Caco-2 (cell line): Measurements from ENCODE around the gene XXYLT1. TPM values are rescaled to one million over a fixed set of nuclear protein-coding genes. Genes with fewer than 3 reads are reported as not detected.

Experiments used
- BruUV-seq: library from RNA; stranded (reverse); fragments of 400-500 nt; replicated peaks from 2 replicates; lab custom pipeline; 2021; lab: Mats Ljungman, UMichigan
- CTCF ChIA-PET: fragments of 300-600 bp; sonication (Branson Sonifier 250); formaldehyde crosslinking; loops from one replicate; lab custom pipeline; 2022; ENCODE audit warnings: antibody characterized with exemption; lab: Charles Lee
- POLR2A ChIA-PET: fragments of 300-600 bp; sonication (Branson Sonifier 250); formaldehyde crosslinking; loops from one replicate; lab custom pipeline; 2022; ENCODE audit warnings: antibody characterized with exemption; lab: Charles Lee
- DNase-seq, 2 experiments: peaks; one replicate each; pipeline versions ENCODE4 v3.0.0 to v3.0.0-alpha.2; 2020 to 2022
- H3K27me3 ChIP-seq: replicated peaks from 2 replicates; pipeline ENCODE4 v1.6.0; 2011; ENCODE audit warnings: low read length; ENCODE audit not compliant: control insufficient read depth, insufficient read depth
- H3K36me3 ChIP-seq: 2 replicates; pipeline ENCODE4 v1.5.1; 2011; ENCODE audit warnings: low read length; ENCODE audit not compliant: control insufficient read depth, insufficient read depth
- H3K4me1 ChIP-seq: fragments of 250-450 bp; sonication (Bioruptor Pico); 2 replicates; pipeline ENCODE4 v1.5.1; 2020; ENCODE audit warnings: mild to moderate bottlenecking
- H3K4me3 ChIP-seq: 2 replicates; pipeline ENCODE4 v1.5.1; 2011; ENCODE audit warnings: low read depth, mild to moderate bottlenecking, control low read depth, low read length
- H3K9me3 ChIP-seq: fragments of 250-450 bp; sonication (Bioruptor Pico); 2 replicates; pipeline ENCODE4 v1.5.1; 2020; ENCODE audit warnings: mild to moderate bottlenecking, moderate library complexity
- H3K27ac Mint-ChIP-seq: one replicate; pipeline ENCODE4 v1.8.0; 2022; ENCODE audit warnings: mixed read lengths; ENCODE audit not compliant: unreplicated experiment
- H3K27me3 Mint-ChIP-seq: one replicate; pipeline ENCODE4 v1.8.0; 2022; ENCODE audit warnings: mixed read lengths; ENCODE audit not compliant: insufficient read depth, unreplicated experiment
- H3K36me3 Mint-ChIP-seq: one replicate; pipeline ENCODE4 v1.8.0; 2022; ENCODE audit warnings: mild to moderate bottlenecking, mixed read lengths; ENCODE audit not compliant: insufficient read depth, unreplicated experiment
- H3K4me1 Mint-ChIP-seq: one replicate; pipeline ENCODE4 v1.8.0; 2022; ENCODE audit warnings: low read depth, mixed read lengths; ENCODE audit not compliant: unreplicated experiment
- H3K4me3 Mint-ChIP-seq: one replicate; pipeline ENCODE4 v1.8.0; 2022; ENCODE audit warnings: mild to moderate bottlenecking, moderate library complexity, mixed read lengths; ENCODE audit not compliant: unreplicated experiment
- H3K9me3 Mint-ChIP-seq: one replicate; pipeline ENCODE4 v1.8.0; 2022; ENCODE audit warnings: mixed read lengths; ENCODE audit not compliant: unreplicated experiment
- CTCF ChIP-seq, 2 experiments: fragments of 200-600 bp in 1 of 2; IDR thresholded peaks; 1 replicate in 1 of 2; 2 replicates in 1 of 2; pipeline versions ENCODE4 v1.5.1 to v1.8.0; 2011 to 2022; ENCODE audit warnings: antibody characterized with exemption in 1 of 2, control low read depth in 1 of 2, inconsistent platforms in 1 of 2, low read depth in 1 of 2, low read length in 1 of 2, mild to moderate bottlenecking in 1 of 2, moderate library complexity in 1 of 2; ENCODE audit not compliant: insufficient read depth in 1 of 2, severe bottlenecking in 1 of 2, unreplicated experiment in 1 of 2
- intact Hi-C: fragments of 100-400 bp; cut with micrococcal nuclease; formaldehyde crosslinking; loops from one replicate; pipeline ENCODE4 v1.10.0; 2022; ENCODE audit not compliant: unreplicated experiment
- total RNA-seq: library from RNA; stranded (reverse); gene quantifications from 2 replicates; pipeline ENCODE4 v1.2.3, GENCODE V29; 2022

XXYLT1 gene
- total RNA-seq, 1 experiment from 2014 or later: 14.2 TPM

DNA sequence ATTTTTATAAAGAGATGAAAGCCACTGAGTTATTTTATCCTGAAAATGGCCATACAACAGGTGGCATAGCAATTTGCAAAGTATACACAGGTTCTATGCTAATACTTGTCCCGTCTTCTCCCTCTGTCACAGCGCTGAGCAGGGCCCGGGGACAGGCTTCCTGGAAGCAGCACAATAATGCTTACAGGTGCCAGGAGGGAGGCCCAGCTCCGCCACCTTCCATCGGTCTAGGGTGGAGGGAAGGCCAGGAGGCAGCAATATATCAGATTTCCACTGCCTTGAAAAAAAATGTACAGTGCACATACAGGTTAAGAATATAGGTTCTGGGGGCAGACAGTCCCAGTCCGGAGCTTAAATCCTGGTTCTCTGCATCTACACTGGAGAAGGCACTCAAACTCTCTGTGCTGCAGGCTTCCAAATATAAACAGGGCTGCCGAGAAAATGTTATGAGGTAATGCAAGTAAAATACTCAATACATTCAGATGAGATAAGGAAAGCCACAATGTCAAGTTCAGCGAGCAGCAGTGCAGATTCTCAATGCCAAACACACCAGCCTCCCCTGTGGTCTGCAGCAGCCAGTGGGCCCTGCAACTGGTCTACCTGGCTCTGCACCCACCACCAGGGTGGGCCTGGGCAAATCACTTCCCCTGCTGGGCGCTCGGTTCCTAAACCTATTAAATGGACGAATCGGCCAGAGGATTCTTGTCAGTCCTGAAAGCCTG lies 189.6 kb downstream of the XXYLT1 start:
- H3K9me3 ChIP-seq: no peaks in the 10 kb centered on the region
- no peaks in the 10 kb centered on the region for H3K36me3 ChIP-seq
- BruUV-seq: no TSS peak
- peaks cover 16% of the 10 kb centered on the region for H3K4me1 ChIP-seq
- DNase-seq: no peak
- Mint-ChIP-seq H3K27me3 (no peaks in the 10 kb centered on the region), H3K4me3 (no peak overlapping the region), H3K27ac (no peak overlapping the region), H3K4me1 (peaks cover 21% of the 10 kb centered on the region), H3K9me3 (no peaks in the 10 kb centered on the region), H3K36me3 (no peaks in the 10 kb centered on the region)
- TF ChIP-seq CTCF (IDR thresholded peaks at IDR 0.05; ENCODE audit: insufficient read depth in 1 of 2, low read depth in 1 of 2, low read length in 1 of 2, severe bottlenecking in 1 of 2, unreplicated experiment in 1 of 2): no peak
- H3K27me3 ChIP-seq: no peaks in the 10 kb centered on the region
- intact Hi-C loops: no loop called here
- POLR2A ChIA-PET: no interaction called here
- CTCF ChIA-PET: no interaction called here
- no peak overlapping the region for H3K4me3 ChIP-seq

GRCh38 chr3:195080571-195081151 lies 190.3 kb downstream of the XXYLT1 start:
- Mint-ChIP-seq H3K4me1 (peaks cover 17% of the 10 kb centered on the region), H3K27ac (no peak overlapping the region), H3K36me3 (no peaks in the 10 kb centered on the region), H3K4me3 (no peak overlapping the region), H3K9me3 (no peaks in the 10 kb centered on the region), H3K27me3 (no peaks in the 10 kb centered on the region)
- H3K36me3 ChIP-seq: no peaks in the 10 kb centered on the region
- no peak for TF ChIP-seq CTCF (IDR thresholded peaks at IDR 0.05; ENCODE audit: insufficient read depth in 1 of 2, low read depth in 1 of 2, low read length in 1 of 2, severe bottlenecking in 1 of 2, unreplicated experiment in 1 of 2)
- CTCF ChIA-PET: no interaction called here
- peaks cover 16% of the 10 kb centered on the region for H3K4me1 ChIP-seq
- no peak overlapping the region for H3K4me3 ChIP-seq
- no peak for DNase-seq
- no peaks in the 10 kb centered on the region for H3K27me3 ChIP-seq
- intact Hi-C loops: no loop called here
- no TSS peak for BruUV-seq
- no peaks in the 10 kb centered on the region for H3K9me3 ChIP-seq
- POLR2A ChIA-PET: no interaction called here

GRCh38 chr3:195080125-195080524 lies 190.8 kb downstream of the XXYLT1 start:
- no peaks in the 10 kb centered on the region for H3K9me3 Mint-ChIP-seq
- H3K4me1 Mint-ChIP-seq: peaks cover 17% of the 10 kb centered on the region
- POLR2A ChIA-PET: no interaction called here

More at GRCh38 chr3:195080125-195080524, 190.8 kb downstream of the XXYLT1 start:
- H3K9me3 ChIP-seq: no peaks in the 10 kb centered on the region
- no peak for TF ChIP-seq CTCF (IDR thresholded peaks at IDR 0.05; ENCODE audit: insufficient read depth in 1 of 2, low read depth in 1 of 2, low read length in 1 of 2, severe bottlenecking in 1 of 2, unreplicated experiment in 1 of 2)
- DNase-seq: no peak
- H3K36me3 ChIP-seq: no peaks in the 10 kb centered on the region
- Mint-ChIP-seq H3K4me3 (no peak overlapping the region), H3K27me3 (no peaks in the 10 kb centered on the region), H3K27ac (peak overlapping the region; percentile 10), H3K36me3 (no peaks in the 10 kb centered on the region)
- BruUV-seq: no TSS peak
- no peaks in the 10 kb centered on the region for H3K27me3 ChIP-seq
- intact Hi-C loops: no loop called here
- peaks cover 16% of the 10 kb centered on the region for H3K4me1 ChIP-seq
- H3K4me3 ChIP-seq: no peak overlapping the region
- CTCF ChIA-PET: no interaction called here
